NCI-H2227 treated with DMSO at 0.1 percent for 48 hours (cell line): Measurements from ENCODE around the gene PPP2R3A.
"Not testable (repeated sequence)": the region's sequence is repeated elsewhere in the genome, so short reads cannot be mapped to it uniquely, and the experiment has no call there.

Source experiments
- DNase-seq: peaks from one replicate; lab custom pipeline; 2025; lab: John Stamatoyannopoulos, UW

PPP2R3A gene

GRCh38 chr3:136106101-136106500, 140.6 kb downstream of the PPP2R3A start:
- DNase-seq, result no peak

- DNase-seq, result no peak
Measured at GRCh38 chr3:136109499-136109898, 144.0 kb downstream of the PPP2R3A start.

- DNase-seq, result no peak
Measured at GRCh38 chr3:136110481-136110880, 145.0 kb downstream of the PPP2R3A start.

- no peak for DNase-seq
Measured at GRCh38 chr3:136114421-136114820, 148.9 kb downstream of the PPP2R3A start.

GRCh38 chr3:136119332-136119731, 153.8 kb downstream of the PPP2R3A start:
- not testable (repeated sequence) for DNase-seq

- not testable (repeated sequence) for DNase-seq
Measured at GRCh38 chr3:136119783-136120182, 154.3 kb downstream of the PPP2R3A start.

- DNase-seq, result no peak
Measured at GRCh38 chr3:136120373-136121348, 155.1 kb downstream of the PPP2R3A start.

- DNase-seq, result no peak
Measured at GRCh38 chr3:136122006-136122405, 156.5 kb downstream of the PPP2R3A start.

GRCh38 chr3:136131647-136132046, 166.1 kb downstream of the PPP2R3A start:
- not testable (repeated sequence) for DNase-seq

GRCh38 chr3:136134091-136134490, 168.6 kb downstream of the PPP2R3A start:
- no peak for DNase-seq

- no peak for DNase-seq
Measured at GRCh38 chr3:136135039-136135802, 169.7 kb downstream of the PPP2R3A start.

GRCh38 chr3:136136454-136136853, 170.9 kb downstream of the PPP2R3A start:
- no peak for DNase-seq

GRCh38 chr3:136141291-136141785, 175.8 kb downstream of the PPP2R3A start:
- no peak for DNase-seq

GRCh38 chr3:136141891-136142290, 176.4 kb downstream of the PPP2R3A start:
- no peak for DNase-seq

- no peak for DNase-seq
Measured at GRCh38 chr3:136142592-136142991, 177.1 kb downstream of the PPP2R3A start.

- DNase-seq, result not testable (repeated sequence)
Measured at GRCh38 chr3:136144397-136144796, 178.9 kb downstream of the PPP2R3A start.

GRCh38 chr3:136146981-136147729, 181.6 kb downstream of the PPP2R3A start:
- DNase-seq, result no peak

- no peak for DNase-seq
Measured at GRCh38 chr3:136149667-136150066, 184.1 kb downstream of the PPP2R3A start.

- no peak for DNase-seq
Measured at GRCh38 chr3:136151219-136151618, 185.7 kb downstream of the PPP2R3A start.

GRCh38 chr3:136152176-136152843, 186.8 kb downstream of the PPP2R3A start:
- DNase-seq, result no peak

GRCh38 chr3:136152963-136153362, 187.4 kb downstream of the PPP2R3A start:
- DNase-seq, result no peak
